OCI-LY3 (cell line): Measurements from ENCODE around the gene DEFB112.

ENCODE experiments used
- CTCF ChIP-seq: fragments of 200-600, 300-600 bp; sonication (generic); IDR thresholded peaks from 2 replicates; pipeline ENCODE4 v1.5.1; 2014; ENCODE audit warnings: antibody characterized with exemption, low read length, low read depth
- EZH2phosphoT487 ChIP-seq: fragments of 200-600 bp; shearing (Covaris generic); IDR thresholded peaks from 2 replicates; pipeline ENCODE4 v1.6.1; 2018; ENCODE audit warnings: antibody characterized with exemption, mixed run types, low read depth

GRCh38 chr6:50097966-50098640 lies 48.4 kb upstream of the DEFB112 start:
- no peak for TF ChIP-seq CTCF
- TF ChIP-seq EZH2phosphoT487, result no peak
